HG03025 (cell line): Measurements from ENCODE around the gene TUBB8B.
A peak's percentile ranks its signal among the peaks of the same experiment; 100 is the strongest.
"Not testable (repeated sequence)": the region's sequence is repeated elsewhere in the genome, so short reads cannot be mapped to it uniquely, and the experiment has no call there.

ENCODE experiments used
- ATAC-seq: cut with Tn5 transposase; IDR thresholded peaks from one replicate; pipeline ENCODE4 v1.9.1; 2021; ENCODE audit warnings: mild to moderate bottlenecking, moderate library complexity; ENCODE audit not compliant: unreplicated experiment, low FRiP score

The TUBB8B gene

DNA sequence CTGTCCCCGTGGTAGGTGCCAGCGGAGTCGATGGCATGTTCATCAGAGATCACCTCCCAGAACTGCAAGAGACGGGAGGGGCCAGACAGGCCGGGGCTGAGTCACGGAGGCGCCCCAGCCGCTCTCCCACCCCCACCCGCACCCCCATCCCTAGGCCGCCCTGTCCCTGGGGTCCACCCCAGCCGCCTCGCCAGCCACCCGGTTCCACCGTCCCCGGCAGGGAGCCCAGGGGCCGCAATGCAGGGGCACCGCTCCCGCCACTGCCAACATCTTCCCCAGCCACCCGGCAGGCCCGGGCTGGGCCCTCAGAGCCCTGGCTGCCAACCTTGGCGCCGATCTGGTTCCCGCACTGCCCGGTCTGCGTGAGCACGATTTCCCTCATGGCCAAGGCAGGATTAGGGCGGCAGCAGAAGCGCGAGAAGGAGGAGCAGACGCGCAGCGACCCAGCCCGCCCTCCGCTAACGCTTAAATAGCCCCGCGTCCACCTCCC is at the start of gene TUBB8B:
TSS of gene TUBB8B (minus strand) at position 440 of the 490 bp plus-strand sequence. CDS start at position 382, 58 bp downstream.
- not testable (repeated sequence) for ATAC-seq

GRCh38 chr18:97252-97914 is 48.0 kb upstream of the TUBB8B start:
- ATAC-seq = peak; percentile 63

DNA sequence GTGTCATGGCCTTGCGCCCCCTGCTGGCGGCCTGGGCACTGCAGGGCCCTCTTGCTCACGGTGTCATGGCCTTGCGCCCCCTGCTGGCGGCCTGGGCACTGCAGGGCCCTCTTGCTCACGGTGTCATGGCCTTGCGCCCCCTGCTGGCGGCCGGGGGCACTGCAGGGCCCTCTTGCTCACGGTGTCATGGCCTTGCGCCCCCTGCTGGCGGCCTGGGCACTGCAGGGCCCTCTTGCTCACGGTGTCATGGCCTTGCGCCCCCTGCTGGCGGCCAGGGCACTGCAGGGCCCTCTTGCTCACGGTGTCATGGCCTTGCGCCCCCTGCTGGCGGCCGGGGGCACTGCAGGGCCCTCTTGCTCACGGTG is 47.3 kb upstream of the TUBB8B start:
- not testable (repeated sequence) for ATAC-seq

DNA sequence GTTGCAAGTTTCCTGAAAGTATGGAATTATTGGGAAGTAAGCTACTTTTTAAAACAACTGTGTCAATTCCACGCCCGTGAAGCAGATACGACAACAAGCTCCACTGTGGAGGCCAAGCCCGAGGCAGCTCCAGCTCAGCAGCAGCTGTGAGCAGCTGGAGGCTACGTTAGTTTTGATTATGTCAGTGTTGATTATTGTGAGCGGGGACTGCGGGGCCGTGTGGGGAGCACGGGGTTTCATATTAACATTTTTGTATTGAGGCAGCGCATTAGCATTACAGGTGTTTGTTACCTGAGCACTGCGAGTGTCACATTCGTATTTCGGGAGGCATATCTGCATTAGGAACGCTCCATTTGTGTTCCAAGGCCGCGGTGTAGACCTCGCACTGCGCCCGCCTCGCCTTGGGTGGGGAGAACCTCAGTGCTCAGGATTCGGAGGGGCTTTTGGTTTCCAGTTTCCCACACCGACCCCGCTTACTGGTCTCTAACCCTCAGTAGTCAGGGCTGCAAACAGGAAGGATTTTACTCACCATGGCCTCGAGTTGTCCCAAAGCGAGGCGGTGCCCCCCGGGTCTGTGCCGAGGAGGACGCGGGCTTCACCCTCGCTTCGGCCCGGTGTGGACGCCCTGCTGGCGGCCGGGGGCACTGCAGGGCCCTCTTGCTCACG is 46.8 kb upstream of the TUBB8B start:
- ATAC-seq = not testable (repeated sequence)

DNA sequence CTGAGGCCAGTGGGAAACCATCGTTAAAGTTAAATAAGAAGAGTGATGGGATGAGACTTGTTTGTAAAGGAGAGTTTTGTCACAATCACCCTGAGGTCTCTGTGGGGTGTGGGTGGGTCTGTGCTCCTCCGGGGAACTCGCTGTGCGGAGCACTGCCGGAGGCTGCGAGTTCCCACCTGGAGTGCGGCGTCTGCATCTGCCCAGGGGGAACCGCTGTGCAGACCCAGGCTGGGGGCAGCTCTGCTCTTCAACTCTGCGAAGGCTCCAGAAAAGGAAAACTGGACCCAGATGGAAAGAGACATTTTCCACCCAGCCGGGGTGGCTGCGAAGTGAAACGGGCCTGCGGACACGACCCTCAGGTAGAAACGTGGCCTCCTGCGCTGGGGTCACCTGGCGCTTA is 46.2 kb upstream of the TUBB8B start:
- ATAC-seq = not testable (repeated sequence)

DNA sequence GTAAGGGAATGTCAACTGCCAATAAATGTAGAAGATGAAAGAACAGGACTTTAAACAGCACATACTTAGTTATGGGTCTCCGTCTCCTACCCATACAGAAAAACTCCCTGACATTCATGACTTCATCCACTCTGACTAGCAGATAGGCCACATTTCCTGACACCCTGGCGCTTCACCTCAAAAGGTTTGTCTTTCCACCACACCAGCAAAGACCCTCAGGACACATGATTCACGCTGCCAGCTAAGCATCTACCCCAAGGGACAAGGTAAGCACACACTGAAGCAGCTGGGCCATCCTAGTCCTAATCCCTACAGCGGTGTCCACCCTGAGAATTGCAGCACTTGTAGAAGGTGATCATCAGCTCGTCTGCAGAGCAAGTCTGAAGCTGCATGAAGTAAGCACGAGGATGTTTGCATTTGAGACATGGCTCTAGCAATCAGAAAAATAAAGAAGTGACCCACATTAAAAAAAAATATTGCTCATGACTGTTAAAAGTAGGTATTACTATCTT is 44.5 kb upstream of the TUBB8B start:
- not testable (repeated sequence) for ATAC-seq

- not testable (repeated sequence) for ATAC-seq
Observed at GRCh38 chr18:91561-91960, 42.1 kb upstream of the TUBB8B start.

- not testable (repeated sequence) for ATAC-seq
Observed at GRCh38 chr18:90396-91193, 41.2 kb upstream of the TUBB8B start.

DNA sequence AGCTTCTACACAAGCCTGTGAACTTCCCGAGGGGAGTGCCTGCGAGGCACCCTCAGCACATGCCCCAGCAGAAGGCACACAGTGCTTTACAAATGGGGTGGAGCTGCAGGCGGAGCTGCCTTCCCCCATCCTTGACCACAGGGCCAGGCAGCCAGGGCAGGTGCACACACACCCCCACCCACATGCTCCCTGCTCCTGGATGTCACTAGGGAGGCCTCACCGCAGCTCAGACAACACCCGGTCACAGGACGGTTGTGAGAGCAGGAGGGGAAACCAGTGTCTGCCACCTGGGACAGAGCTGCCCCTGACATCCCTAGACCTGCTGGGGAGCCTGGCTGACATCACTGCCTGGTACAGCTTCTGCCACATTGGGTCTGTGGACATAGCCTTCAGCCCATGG is 39.7 kb upstream of the TUBB8B start:
- ATAC-seq = not testable (repeated sequence)

- ATAC-seq = not testable (repeated sequence)
Observed at GRCh38 chr18:84801-85200, 35.4 kb upstream of the TUBB8B start.

DNA sequence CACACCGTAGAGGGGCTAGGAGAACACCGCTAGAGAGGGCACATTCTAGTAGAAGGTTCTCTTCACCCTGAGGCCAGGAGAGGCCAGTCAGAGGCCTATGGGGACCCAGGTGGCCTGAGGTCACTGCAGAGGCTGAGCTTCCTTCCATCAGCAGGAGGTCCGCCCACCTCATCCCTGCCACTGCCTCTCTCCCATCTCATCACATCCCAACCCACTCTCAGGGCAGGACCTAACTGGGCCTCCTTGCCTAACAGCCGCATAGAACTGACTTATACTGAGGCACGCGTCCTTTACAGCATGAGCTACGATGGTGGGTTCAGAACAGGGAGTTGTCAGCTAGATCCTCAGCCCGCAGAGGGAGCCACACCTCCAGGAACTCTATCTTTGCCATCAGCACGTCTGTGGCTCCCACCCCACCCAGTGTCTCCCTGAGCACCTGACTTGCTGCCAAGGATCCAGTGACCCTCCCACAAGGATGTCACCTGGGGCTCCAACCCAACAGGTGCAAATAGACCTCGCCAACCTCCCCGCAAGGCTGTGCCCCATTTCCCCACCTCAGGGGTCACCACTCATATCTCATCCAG is 33.3 kb upstream of the TUBB8B start:
- ATAC-seq = not testable (repeated sequence)

GRCh38 chr18:80881-81280 is 31.5 kb upstream of the TUBB8B start:
- ATAC-seq = not testable (repeated sequence)

DNA sequence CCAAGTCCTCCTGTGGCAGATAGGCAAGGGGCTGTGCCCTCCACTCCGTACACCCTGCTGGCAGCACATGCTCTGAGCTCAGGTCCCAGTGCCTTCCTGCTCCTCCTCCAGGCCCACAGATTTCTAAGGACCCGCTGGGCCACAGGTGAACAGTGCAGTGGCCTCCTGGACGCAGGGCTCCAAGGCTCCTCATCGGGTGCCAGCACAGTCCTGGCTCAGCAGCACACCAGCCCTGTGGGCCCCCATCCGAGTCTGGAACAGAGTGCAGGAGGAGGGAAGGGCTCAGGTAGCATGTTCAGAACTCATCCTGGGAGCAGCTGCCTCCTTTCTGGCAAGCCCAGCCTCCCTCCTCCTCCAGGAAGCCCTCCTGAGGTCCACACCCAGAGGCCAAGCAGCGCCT is 30.8 kb upstream of the TUBB8B start:
- ATAC-seq = not testable (repeated sequence)

DNA sequence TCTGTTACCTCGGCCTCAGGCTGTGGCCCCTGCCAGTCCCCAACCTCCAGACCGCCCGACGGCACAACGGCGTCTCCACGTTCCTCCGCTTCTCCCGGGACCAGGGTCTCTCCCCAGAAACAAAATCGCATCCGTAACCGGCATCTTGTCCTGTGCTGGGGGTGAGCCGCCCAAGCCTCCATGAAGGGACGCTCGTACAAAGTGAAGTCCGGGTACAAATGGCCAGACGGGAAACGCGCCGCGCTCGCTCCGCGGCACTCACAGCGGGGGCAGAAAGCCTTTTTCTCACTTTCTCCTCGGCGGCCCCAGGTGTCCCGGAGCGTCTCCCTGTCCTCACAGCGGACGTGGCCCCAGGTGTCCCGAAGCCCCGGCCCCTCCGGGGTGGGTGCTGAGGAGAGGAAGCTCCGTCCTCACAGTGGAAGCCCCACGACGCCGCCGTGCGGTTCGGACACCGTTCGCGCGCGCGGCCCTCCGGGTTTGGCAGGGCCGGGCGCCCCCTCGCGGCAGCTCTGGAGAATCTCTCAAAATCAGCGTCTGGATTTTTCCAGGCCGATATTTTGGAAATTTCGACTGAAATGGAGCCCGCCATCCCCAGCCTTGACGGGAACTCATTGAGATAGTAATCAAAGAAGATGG is 26.2 kb upstream of the TUBB8B start:
- ATAC-seq = not testable (repeated sequence)

GRCh38 chr18:73181-73777 is 23.9 kb upstream of the TUBB8B start:
- ATAC-seq = not testable (repeated sequence)

DNA sequence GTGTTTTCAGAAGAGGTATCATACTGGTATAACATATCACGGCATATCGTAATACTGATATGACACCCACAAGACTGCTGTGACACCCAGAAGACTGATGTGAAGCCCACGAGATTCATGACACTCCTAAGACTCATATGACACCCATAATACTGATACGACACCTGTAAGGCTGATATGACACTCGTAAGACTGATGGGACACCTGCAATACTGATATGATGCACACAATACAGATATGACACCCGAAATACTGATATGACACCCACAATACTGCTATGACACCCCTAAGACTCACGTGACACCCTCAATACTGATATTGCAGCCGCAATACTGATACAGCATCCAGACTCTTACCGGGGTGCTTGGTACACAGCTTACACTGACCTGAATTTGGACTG is 18.3 kb upstream of the TUBB8B start:
- ATAC-seq = not testable (repeated sequence)

DNA sequence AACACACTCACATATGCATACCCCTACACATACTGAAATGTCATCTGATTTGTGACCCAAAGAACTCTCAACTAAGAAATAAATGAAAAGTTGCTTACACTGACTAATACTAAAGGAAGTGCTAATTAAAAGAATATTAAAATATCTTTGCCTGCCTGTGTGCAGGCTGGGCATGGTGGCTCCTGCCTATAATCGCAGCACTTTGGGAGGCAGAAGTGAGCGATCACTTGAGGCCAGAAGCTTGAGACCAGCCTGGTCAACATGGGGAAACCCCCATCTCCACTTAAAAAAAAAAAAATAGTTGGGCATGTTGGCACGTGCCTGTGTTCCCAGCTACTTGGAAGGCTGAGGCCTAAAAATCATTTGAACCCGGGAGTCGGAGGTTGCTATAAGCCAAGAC is 14.9 kb upstream of the TUBB8B start:
- not testable (repeated sequence) for ATAC-seq

DNA sequence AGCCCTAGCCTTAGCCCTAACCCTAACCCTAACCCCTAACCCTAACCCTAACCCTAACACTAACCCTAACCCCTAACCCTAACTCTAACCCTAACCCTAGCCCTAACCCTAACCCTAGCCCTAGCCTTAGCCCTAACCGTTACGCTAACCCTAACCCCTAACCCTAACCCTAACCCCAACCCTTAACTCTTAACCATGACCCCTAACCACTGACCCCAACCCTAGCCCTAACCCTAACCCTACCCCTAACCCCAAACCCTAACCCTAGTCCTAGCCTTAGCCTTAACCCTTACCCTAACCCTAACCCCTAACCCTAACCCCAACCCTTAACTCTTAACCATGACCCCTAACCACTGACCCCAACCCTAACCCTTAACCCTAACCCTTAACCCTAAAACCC is 14.2 kb upstream of the TUBB8B start:
- ATAC-seq = not testable (repeated sequence)

DNA sequence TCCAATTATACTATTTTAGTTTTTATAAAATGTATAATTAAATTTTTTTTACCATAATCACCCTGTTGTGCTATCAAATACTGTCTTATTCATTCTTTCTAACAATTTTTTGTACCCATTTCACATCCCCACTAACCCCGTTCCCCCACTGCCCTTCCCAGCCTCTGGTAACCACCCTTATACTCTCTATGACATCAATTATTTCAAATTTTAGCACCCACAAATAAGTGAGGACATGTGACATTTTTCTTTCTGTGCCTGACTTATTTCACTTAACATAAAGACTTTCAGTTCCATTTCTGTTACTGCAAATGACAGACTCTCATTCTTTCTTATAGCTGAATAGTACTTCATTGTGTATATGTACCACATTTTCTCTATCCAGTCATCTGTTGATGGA is 5.0 kb upstream of the TUBB8B start:
- not testable (repeated sequence) for ATAC-seq

- not testable (repeated sequence) for ATAC-seq
Observed at GRCh38 chr18:48696-49095, 719 bp downstream of the TUBB8B start.
